Tibial artery (tissue), 4 donors: Measurements from ENCODE around the gene USP17L13.
"Not testable (repeated sequence)": the region's sequence is repeated elsewhere in the genome, so short reads cannot be mapped to it uniquely, and the experiment has no call there.

Source experiments
- DNase-seq, 2 donors: peaks; one replicate each; pipeline ENCODE4 v3.0.0-alpha.2; 2019
- H3K27ac ChIP-seq, 2 donors: fragments of 200-600 bp; sonication (generic) in 1 of 2; 1 replicate in 1 of 2; 2 replicates in 1 of 2; pipeline ENCODE4 v1.5.1; 2018 to 2019; ENCODE audit warnings: mild to moderate bottlenecking in 1 of 2
- H3K27me3 ChIP-seq, 2 donors: fragments of 200-600 bp; sonication (generic) in 1 of 2; one replicate each; pipeline versions ENCODE4 v1.5.1 to v1.6.0; 2016 to 2019
- H3K36me3 ChIP-seq, 3 donors: fragments of 200-600 bp; sonication (generic) in 2 of 3; one replicate each; pipeline ENCODE4 v1.5.1; 2016 to 2019; ENCODE audit warnings: mild to moderate bottlenecking in 2 of 3
- H3K4me1 ChIP-seq, 4 donors: fragments of 200-600 bp; sonication (generic) in 2 of 4; 1 replicate in 3 of 4; 2 replicates in 1 of 4; pipeline ENCODE4 v1.5.1; 2016 to 2019
- H3K4me3 ChIP-seq, 2 donors: fragments of 200-600 bp; sonication (generic) in 1 of 2; 1 replicate in 1 of 2; 2 replicates in 1 of 2; pipeline ENCODE4 v1.5.1; 2018 to 2019; ENCODE audit warnings: mild to moderate bottlenecking in 2 of 2
- H3K9me3 ChIP-seq, 3 donors: fragments of 200-600 bp; sonication (generic) in 1 of 3; one replicate each; pipeline ENCODE4 v1.5.1; 2016 to 2019
- intact Hi-C: fragments of 100-400 bp; cut with DNase I; formaldehyde crosslinking; loops from one replicate; pipeline ENCODE4 v1.15.0; 2023; ENCODE audit warnings: low total_unique reads

Gene USP17L13

GRCh38 chr4:9224596-9224995, at the start of gene USP17L13:
TSS of gene USP17L13 (plus strand) at chr4:9224896. CDS start at chr4:9224896, 0 bp downstream.
- H3K9me3 ChIP-seq, intact Hi-C loops, H3K27me3 ChIP-seq, H3K4me1 ChIP-seq, DNase-seq, H3K27ac ChIP-seq, H3K4me3 ChIP-seq, H3K36me3 ChIP-seq: not testable (repeated sequence)

GRCh38 chr4:9210357-9210756, 14.3 kb upstream of the USP17L13 start, which contains the start of gene USP17L10:
TSS of gene USP17L10 (plus strand) at chr4:9210657. CDS start at chr4:9210657, 0 bp downstream.
- H3K4me3 ChIP-seq, DNase-seq, H3K27me3 ChIP-seq, H3K36me3 ChIP-seq, H3K27ac ChIP-seq, H3K9me3 ChIP-seq, H3K4me1 ChIP-seq, intact Hi-C loops: not testable (repeated sequence)

GRCh38 chr4:9214701-9215100, 10.0 kb upstream of the USP17L13 start:
- peak in 1 of 2 donors; percentile 15 for DNase-seq
- intact Hi-C loops, result not testable (repeated sequence)

GRCh38 chr4:9215105-9215504, 9.6 kb upstream of the USP17L13 start, which contains the start of gene USP17L11:
TSS of gene USP17L11 (plus strand) at chr4:9215405. CDS start at chr4:9215405, 0 bp downstream.
- H3K4me3 ChIP-seq, intact Hi-C loops, H3K27me3 ChIP-seq, H3K4me1 ChIP-seq, H3K9me3 ChIP-seq, H3K36me3 ChIP-seq, H3K27ac ChIP-seq, DNase-seq: not testable (repeated sequence)

More at GRCh38 chr4:9214701-9215100, 10.0 kb upstream of the USP17L13 start:
- not testable (repeated sequence) for H3K36me3 ChIP-seq, H3K27me3 ChIP-seq, H3K4me3 ChIP-seq, H3K27ac ChIP-seq, H3K9me3 ChIP-seq, H3K4me1 ChIP-seq

- intact Hi-C loops, H3K9me3 ChIP-seq, H3K4me3 ChIP-seq, H3K27me3 ChIP-seq, H3K4me1 ChIP-seq, DNase-seq, H3K27ac ChIP-seq, H3K36me3 ChIP-seq: not testable (repeated sequence)
These were observed 4.8 kb upstream of the USP17L13 start, which contains the start of gene USP17L12 for GRCh38 chr4:9219852-9220251. TSS of gene USP17L12 (plus strand) at chr4:9220152. CDS start at chr4:9220152, 0 bp downstream.

GRCh38 chr4:9230249-9230648, 5.6 kb downstream of the USP17L13 start:
- DNase-seq, result peak in 1 of 2 donors; percentile 5
- H3K9me3 ChIP-seq, H3K4me1 ChIP-seq, H3K27me3 ChIP-seq, intact Hi-C loops, H3K27ac ChIP-seq, H3K36me3 ChIP-seq, H3K4me3 ChIP-seq: not testable (repeated sequence)

- intact Hi-C loops, H3K27ac ChIP-seq, DNase-seq, H3K4me1 ChIP-seq, H3K4me3 ChIP-seq, H3K27me3 ChIP-seq, H3K9me3 ChIP-seq, H3K36me3 ChIP-seq: not testable (repeated sequence)
These were observed 9.4 kb downstream of the USP17L13 start, which contains the start of gene USP17L15 for GRCh38 chr4:9234085-9234484. TSS of gene USP17L15 (plus strand) at chr4:9234385. CDS start at chr4:9234385, 0 bp downstream.

- H3K4me1 ChIP-seq, H3K4me3 ChIP-seq, H3K27me3 ChIP-seq, H3K27ac ChIP-seq, H3K9me3 ChIP-seq, intact Hi-C loops, H3K36me3 ChIP-seq: not testable (repeated sequence)
- peak; percentile 17 to 57 for DNase-seq
These were observed 13.8 kb downstream of the USP17L13 start for GRCh38 chr4:9238461-9238860.

GRCh38 chr4:9243579-9243978, 18.9 kb downstream of the USP17L13 start, which contains the start of gene USP17L17:
TSS of gene USP17L17 (plus strand) at chr4:9243879. CDS start at chr4:9243879, 0 bp downstream.
- intact Hi-C loops, H3K27me3 ChIP-seq, DNase-seq, H3K9me3 ChIP-seq, H3K4me1 ChIP-seq, H3K36me3 ChIP-seq, H3K4me3 ChIP-seq, H3K27ac ChIP-seq: not testable (repeated sequence)

- H3K9me3 ChIP-seq, intact Hi-C loops, H3K27me3 ChIP-seq, H3K36me3 ChIP-seq, H3K27ac ChIP-seq, H3K4me1 ChIP-seq, H3K4me3 ChIP-seq: not testable (repeated sequence)
- peak; percentile 24 to 63 for DNase-seq
These were observed 23.4 kb downstream of the USP17L13 start, which contains the start of gene USP17L18 for GRCh38 chr4:9247953-9248680. TSS of gene USP17L18 (plus strand) at chr4:9248630. CDS start at chr4:9248630, 0 bp downstream.

GRCh38 chr4:9253078-9253477, 28.4 kb downstream of the USP17L13 start, which contains the start of gene USP17L19:
TSS of gene USP17L19 (plus strand) at chr4:9253378. CDS start at chr4:9253378, 0 bp downstream.
- H3K36me3 ChIP-seq, DNase-seq, intact Hi-C loops, H3K27ac ChIP-seq, H3K4me1 ChIP-seq, H3K9me3 ChIP-seq, H3K27me3 ChIP-seq, H3K4me3 ChIP-seq: not testable (repeated sequence)

- intact Hi-C loops, H3K36me3 ChIP-seq, DNase-seq, H3K27ac ChIP-seq, H3K9me3 ChIP-seq, H3K4me1 ChIP-seq, H3K4me3 ChIP-seq, H3K27me3 ChIP-seq: not testable (repeated sequence)
These were observed 33.1 kb downstream of the USP17L13 start, which contains the start of gene USP17L20 for GRCh38 chr4:9257824-9258223. TSS of gene USP17L20 (plus strand) at chr4:9258124. CDS start at chr4:9258124, 0 bp downstream.

GRCh38 chr4:9262572-9262971, 37.9 kb downstream of the USP17L13 start, which contains the start of gene USP17L21:
TSS of gene USP17L21 (plus strand) at chr4:9262872. CDS start at chr4:9262872, 0 bp downstream.
- H3K36me3 ChIP-seq, DNase-seq, H3K4me1 ChIP-seq, H3K9me3 ChIP-seq, H3K4me3 ChIP-seq, intact Hi-C loops, H3K27ac ChIP-seq, H3K27me3 ChIP-seq: not testable (repeated sequence)

GRCh38 chr4:9267319-9267718, 42.6 kb downstream of the USP17L13 start, which contains the start of gene USP17L22:
TSS of gene USP17L22 (plus strand) at chr4:9267619. CDS start at chr4:9267619, 0 bp downstream.
- H3K4me1 ChIP-seq, H3K36me3 ChIP-seq, H3K4me3 ChIP-seq, H3K27me3 ChIP-seq, H3K9me3 ChIP-seq, H3K27ac ChIP-seq, intact Hi-C loops, DNase-seq: not testable (repeated sequence)
